ENCODE measurements around the gene PIERCE2.

GRCh38 chr15:55457401-55458022 is 49.2 kb downstream of the PIERCE2 start:
- TF ChIP-seq CTCF (conservative IDR thresholded peaks at IDR 0.05; ENCODE audit: low read length) (no peak), EZH2phosphoT487 (IDR thresholded peaks at IDR 0.05; ENCODE audit: borderline replicate concordance) (no peak)

All from Loucy (cell line).